Right renal cortex interstitium (tissue), 3 donors: ENCODE results near the gene TP53TG5. TPM values are rescaled to one million over a fixed set of nuclear protein-coding genes. Genes with fewer than 3 reads are reported as not detected.

Source experiments
- DNase-seq, 3 donors: peaks; one replicate each; pipeline ENCODE4 v3.0.0-alpha.2; 2013; ENCODE audit warnings: low read depth in 3 of 3, low spot score in 2 of 3
- polyA plus RNA-seq, 3 donors: library from polyadenylated mRNA; unstranded; fragments of 120-200 nt; gene quantifications; one replicate each; pipeline ENCODE4 v1.2.1, GENCODE V29; 2013; ENCODE audit not compliant: insufficient read length in 3 of 3

Gene TP53TG5
- polyA plus RNA-seq, 3 donors = 0.76 to 1.3 (median 0.79) TPM

DNA sequence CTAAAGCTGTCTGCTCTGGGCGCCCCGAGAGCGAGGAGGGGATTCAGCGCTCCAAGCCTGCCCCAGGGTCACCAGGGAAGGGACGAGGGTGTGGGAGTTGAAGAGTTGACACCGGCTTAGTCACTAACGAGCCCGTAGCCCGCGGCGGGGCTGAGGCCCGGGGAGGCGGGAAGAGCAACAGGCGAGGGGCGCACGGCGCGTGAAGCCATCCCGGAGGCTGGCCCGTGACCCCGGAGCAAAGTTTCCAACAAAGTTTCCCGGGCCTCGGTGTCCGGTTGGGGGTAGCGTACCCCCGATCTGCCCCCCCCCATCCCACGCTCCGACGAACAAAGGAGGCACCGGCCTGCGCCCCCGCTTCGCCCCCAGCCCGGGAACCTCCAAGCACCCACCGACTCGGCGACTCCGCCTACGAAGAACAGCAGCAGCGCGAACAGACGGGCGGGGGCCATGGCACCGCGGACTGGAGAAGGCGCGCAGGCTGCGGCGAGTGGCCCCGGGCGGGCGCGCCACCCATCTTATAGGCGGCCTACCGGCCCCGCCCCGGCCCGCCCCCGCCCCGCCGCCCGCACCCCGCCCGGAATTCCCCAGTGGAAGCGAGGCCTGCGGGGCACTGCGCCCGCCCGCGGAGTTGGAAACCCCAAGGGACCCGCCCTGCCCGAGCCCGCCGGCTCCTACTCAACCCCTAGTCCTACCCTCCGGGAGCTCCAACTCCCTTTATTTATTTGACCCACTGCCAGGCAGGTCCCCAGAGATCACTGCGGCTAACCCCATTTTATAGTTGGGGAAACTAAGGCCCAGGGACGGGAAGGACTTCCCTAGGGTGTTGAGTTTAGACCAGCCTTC lies 30.0 kb downstream of the TP53TG5 start, which contains the start of gene SDC4:
Gene SDC4, minus strand, starts transcription at position 489 of the 843 bp plus-strand sequence. Its CDS starts 40 bp downstream, at position 449.
- DNase-seq = no peak

DNA sequence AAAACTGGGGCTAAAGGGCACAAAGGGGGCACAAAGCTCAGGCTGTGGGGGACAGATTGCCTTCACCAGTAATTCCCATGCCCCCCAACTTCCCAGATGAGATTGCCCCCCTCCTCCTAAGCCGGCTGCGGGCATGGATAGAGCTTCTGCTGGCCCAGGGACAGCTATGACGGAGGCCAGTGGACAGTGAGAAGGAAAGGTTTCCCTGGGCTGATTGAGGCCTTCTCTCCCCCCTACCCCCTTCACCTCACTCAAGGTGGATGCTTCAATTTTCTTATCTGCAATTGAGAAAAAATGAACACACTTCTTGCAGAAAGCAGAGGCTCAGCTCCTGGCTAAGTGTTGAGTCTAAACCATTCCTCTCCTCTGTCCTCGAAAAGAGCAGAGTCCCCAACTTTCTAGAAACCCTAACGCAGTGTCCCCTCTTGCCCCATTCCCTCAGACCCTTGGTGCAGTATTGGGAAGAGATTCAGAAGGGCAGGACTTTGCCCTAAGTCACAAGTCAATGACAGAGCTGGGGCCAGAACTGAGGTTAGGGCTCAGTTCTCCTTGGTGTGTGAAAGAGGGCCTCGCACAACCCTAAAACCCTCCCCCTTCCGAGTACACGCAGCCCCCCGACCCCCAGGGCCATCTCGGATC lies 30.7 kb downstream of the TP53TG5 start:
- DNase-seq = no peak

DNA sequence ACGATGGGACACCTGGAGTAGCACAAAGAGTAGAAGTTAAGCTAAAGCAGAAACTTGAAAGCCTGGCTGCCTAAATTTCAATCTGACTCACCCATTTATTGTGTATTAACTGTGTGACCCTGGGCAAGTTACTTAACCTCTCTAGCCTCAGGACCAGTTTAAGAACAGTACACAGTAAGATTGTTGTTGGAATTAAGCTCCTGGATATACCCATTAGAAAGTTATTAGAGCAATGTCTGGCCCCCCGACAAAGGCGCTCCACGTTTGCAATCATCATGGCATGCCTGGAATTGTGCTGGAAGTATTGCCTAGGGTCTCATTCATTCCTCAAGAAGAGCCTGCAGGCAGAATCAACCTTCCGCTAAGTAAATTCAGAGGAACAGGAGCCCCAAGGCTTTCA lies 31.3 kb downstream of the TP53TG5 start:
- DNase-seq = no peak

DNA sequence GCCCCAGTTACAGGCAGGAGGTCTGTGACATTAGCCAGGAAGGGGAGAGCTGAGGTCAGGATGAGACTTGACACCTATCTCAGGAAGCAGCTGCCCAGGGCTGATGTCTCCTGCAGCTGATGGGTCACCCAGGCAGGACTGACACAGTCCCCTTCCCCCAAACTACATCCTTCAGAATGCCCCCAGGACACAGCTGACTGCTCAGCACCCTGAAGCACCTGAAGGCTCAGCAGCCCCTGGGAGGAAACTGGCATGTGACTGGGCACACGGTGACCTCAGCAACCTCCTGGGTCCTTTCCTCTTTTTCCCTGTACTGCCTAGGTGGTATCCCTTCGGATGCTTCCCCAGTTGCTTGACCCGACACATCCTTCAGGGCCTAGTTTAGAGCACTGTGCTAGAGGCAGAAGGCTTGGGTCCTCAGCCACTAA lies 31.8 kb downstream of the TP53TG5 start:
- no peak for DNase-seq

DNA sequence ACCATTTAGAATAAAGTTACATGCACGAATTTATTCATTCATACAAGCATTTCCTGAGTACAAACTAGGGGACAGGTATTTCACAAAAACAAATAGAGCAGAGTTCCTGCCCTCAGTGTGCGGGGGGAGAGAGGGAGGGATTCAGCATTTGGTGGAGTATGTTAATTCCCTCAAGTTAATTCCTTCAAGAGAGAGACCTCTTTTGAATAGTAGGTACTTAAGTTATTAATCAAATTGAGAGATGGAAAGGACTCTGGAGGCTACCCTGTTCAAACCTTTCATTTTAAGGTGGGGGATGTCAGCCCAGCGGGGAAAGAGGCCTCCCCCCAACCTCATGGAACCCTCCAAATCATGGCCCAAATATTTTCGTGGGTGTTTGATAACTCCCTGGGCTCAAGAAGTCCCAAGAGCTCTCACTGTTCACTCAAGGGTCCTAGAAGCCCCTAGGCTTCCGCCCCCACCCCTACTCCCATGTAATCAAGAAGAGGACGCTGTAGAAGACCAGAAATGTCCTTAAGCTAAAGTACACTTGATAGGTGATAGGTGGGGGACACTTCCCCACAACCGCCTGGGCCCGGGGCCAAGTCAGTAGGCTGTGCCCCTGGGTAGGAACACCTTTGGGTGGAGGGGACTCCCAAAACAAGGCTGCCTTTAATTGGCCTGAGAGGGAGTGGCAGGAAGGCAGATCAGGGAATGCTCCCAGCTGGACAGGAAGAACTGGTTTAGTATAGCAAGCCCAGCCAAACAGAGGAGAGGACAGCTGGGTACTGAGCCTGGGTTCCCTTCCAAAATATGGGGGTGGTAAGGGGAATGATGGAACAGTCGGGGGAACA lies 32.8 kb downstream of the TP53TG5 start:
- no peak for DNase-seq

DNA sequence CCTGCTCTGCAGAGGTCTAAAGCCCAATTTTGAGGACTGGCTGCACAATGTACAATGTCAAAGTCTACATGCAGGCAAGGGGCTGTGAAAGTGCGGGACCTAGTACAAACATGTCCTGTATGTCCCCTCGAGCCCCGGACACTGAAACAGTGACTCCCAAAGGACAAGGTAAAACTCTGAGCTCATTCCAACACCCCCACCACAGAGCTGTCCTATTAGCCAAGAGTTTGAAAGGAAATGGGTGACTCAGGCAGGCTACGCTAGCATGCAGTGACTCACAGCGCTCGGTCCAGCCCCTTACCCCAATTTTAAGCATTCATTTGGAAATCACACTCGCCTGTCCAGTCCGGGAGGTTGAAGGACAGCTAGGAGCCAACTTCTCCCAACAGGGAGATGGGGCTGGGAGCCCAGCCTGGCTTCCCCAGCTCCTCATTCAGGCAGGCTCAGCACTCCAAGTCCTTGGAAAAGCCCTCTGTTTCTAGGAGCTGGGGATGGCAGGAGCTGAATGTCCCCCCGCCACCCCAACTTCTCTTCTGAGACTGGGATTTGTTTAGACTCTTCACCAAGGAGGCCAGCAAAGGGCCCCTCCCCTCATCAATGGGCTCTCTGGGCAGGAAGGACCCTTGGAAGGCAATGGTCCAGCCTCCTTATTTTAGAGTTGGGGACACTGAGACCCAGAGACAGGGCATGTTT lies 33.8 kb downstream of the TP53TG5 start:
- DNase-seq = no peak

DNA sequence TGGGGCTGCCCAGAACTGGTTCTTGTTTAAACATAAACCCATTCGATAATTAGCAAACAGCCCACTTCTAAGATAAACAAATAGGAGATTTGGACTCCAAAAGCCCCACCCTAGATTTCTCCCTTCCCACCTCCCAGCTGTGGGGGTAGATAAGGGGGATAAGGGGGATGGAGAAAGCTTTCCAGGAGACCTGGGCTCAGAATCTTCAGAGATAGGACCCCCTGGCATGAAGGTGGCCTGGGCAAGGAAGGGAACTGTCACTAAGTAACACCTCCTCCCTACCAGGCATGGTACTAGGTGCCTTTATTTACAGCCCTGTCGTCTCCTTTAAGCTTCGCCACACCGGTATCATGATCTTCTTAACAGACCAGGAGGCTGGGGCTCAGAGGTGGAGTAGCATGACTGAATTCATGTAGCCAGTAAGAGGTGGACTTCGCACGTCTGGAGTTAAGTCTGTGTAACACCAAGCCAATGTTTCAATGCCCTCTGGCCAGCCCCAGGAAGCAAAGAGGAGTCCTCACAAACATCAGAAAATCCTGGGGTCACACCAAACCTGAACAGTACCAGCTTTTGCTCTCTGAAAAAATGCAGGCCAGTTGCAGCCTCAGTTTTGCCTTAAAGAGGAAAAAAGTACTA lies 34.5 kb downstream of the TP53TG5 start:
- no peak for DNase-seq

DNA sequence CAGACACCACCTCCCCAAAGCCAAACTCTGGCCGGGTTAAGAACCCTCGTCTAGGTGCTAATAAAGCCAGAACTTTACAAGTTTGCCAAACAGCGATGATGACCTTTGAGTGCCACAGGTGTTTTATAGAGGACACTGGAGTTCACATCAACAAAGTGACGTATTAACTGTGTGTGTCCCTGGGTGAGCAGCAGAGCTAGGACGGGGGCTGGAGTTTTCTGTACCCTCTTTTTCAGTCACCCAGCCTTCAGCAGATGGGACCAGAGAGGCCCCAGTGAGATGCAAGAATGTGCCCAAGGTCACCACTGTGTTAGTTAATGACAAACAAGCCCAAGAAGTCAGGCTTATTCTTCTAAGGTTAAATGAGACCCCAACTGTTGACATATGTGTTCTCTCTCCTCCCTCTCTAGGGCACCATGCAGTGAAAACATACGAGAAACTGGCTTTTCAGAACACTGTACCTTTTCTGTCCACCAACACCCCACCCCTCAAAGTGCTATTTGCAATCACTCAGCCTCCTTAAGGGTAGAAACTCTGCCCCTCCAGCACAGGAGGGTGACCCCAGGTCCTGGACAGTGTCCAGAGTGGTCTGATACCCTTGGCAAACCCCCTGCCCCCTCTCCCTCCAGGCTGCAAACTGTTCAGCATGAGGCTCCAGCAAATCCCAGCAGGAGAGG lies 35.1 kb downstream of the TP53TG5 start:
- DNase-seq = no peak

DNA sequence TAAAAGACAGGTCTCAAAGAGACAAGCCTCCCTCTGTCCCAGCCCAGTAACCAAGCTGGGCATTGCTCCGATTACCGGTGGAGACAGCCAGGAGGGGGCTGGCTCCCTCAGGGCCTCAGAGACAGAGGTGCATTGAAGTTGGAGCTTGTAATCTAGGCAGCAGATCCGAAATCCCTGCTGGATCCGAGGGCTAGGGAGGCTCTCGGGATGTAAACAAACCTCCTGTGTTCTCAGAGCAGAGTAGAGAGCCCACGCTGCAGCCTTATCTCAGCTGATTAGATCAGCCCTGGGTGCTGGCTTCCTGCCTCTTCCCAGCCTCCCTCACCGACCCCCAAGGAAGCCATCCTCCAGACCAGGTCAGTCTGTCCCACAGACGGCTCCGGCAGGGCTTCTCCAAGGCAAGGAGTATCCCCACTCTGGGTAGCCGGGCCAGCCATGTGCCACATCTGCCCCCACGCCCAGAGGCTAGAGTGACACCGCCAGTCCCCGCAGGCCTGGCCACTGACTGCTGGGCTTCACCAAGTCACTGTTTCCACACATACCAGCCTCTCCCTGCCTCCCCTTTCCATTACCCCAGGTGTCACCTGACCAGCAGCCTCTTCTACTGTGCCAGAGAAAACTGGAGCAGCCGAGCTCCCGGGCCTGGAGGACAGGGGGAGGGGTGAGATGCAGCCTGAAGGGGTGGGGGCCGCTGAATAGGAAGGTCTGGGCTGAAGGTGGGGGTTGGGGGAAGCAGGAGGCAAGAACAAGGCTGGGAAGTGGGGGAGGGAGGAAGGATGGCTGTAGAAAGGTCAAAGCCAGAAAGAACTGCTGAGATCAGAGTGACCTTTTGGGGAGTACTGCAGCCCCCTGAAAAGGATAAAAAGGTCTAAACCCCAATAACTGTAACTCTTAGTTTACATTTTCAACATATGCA lies 35.9 kb downstream of the TP53TG5 start:
- DNase-seq = no peak

DNA sequence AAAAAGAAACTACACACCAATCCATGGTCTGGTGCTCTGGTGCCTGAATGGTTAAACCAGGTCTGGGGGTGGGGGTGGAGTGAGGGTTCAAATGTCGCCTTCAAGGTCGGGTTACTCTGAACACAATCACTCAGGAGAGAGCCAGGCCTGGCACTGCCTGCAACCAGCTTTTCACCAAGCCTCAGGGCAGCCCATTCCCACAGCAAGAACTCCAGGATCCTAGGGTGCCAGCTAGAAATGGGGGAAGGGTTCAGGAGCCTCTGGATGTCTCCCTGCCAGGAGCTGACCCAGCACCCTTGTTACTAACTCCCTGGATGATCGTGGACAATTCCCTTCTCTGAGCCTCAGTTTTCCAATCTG lies 36.6 kb downstream of the TP53TG5 start:
- no peak for DNase-seq

DNA sequence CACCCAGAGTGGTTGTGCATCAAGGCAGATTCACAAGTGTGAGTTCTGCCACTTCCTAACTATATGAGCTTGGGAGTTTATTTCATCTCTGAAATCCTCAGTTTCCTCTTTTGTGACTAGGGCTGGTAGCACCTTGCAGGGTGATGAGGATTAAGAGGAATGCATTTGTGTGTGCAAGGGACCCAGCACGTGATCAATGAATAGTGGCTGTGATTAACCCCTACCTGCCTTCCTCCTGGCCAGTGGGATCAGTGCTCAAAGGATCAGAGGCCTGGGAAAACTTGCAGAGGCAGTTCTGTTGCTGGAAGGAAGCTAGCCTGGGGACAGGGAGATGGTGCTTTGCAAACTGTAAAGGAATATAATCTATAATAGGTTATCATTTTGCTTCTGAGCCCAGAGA lies 37.2 kb downstream of the TP53TG5 start:
- no peak for DNase-seq

DNA sequence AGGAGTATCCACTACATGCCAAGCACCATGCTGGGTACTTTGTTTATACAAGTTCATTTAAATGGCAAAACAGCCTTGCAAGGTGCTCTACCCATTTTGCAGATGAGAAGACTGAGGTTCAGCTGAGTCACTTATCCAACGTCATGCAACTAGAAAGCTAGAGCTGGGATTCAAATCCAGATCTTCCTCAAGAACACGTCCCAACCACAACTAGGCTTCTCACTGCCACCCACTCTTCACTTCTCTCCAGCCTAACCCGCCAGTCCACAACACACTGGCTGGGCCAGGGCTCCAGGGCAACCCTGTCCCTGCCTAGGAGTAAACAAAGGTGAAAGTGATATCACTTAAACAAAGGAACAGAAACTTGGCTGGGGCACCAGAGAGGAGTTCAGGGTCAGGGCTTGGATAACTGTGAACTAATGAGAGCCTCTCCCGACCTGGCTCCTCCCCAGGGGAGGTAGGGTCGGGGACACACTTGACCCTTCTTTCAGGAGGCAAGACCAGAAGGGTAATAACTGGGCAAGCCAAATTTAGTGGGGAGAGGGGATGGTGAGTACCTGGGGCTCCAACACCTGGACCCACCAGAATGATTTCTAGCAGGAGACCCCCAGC lies 37.8 kb downstream of the TP53TG5 start:
- DNase-seq = no peak

DNA sequence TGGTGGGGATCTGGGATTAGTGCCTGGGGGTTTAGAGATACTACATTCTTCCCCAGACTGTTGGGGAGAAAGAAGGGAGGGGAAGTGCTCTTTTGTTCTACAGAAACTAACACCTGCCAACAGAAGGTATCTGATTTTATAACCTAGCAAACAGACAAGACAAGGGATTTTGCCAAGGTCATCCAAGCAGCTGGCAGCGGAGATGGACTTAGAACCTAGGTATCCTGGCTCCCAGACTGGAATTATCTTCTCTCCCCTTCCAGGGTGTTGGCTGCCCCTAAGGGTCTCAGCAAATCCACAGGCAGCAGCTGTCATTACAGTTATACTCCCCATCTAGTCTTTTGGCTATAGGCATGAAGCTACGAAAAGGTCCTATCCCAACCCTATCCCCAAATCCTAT lies 38.3 kb downstream of the TP53TG5 start:
- DNase-seq = no peak

DNA sequence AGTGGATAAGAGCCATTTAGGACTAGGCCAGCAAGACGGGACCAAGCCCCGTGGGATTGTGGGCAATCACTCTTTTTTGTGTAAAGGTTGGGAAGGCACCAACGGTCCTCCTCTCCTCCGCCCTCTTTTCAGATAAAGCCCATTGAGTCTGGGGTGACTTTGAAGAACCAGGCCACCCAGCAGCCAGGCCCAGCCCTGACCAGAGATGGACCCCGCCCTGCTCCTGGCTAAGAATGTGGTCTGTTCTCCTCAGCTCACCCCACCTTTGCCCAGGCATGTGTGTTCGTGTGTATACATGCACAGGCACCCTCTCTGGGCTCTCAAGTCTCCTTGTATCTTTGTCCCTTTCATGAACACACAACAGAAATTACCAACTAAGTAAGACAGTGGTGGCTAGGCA lies 39.0 kb downstream of the TP53TG5 start:
- DNase-seq = no peak

DNA sequence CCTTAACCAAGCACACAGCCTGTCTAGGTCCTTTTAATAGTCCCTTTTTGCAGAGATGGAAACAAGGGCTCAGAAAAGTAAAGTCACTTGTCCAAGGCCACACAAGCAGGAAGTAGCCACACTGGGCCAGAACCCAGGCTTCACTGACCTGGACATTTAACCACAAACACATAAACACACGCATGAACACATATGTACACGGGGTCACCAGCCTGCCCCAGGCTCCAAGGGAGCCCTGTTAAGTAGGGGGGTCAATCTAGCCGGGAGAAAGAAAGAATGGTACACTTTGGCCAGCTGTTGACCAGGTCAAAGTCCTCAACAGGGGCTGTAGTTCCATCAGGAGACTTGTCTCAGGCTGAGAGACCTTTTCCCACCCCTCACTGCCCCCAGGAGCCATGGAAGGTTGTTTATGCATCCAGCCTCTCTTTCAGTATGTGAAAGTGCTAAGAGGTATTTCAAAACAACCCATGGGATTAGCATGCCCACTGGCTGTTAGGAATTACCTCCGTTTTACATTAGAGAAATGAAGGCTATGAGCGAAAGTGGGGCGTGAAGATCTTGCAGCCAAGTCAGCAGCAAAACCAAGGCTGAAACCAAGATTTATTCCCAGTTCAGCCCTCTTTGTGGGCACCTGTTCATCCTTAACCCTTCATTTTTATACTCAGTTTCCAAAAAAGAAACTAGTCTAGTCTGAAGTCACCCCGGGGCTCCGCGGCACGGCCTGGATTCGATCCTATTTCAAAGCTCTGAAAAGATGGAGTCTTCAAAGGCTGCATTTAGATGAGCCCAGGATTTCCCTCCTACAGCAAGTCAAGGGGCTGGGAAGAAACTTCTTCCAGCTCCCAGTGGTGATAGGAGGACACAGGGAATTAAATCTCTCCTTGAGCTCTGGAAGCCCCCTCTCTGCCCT lies 39.7 kb downstream of the TP53TG5 start:
- no peak for DNase-seq

DNA sequence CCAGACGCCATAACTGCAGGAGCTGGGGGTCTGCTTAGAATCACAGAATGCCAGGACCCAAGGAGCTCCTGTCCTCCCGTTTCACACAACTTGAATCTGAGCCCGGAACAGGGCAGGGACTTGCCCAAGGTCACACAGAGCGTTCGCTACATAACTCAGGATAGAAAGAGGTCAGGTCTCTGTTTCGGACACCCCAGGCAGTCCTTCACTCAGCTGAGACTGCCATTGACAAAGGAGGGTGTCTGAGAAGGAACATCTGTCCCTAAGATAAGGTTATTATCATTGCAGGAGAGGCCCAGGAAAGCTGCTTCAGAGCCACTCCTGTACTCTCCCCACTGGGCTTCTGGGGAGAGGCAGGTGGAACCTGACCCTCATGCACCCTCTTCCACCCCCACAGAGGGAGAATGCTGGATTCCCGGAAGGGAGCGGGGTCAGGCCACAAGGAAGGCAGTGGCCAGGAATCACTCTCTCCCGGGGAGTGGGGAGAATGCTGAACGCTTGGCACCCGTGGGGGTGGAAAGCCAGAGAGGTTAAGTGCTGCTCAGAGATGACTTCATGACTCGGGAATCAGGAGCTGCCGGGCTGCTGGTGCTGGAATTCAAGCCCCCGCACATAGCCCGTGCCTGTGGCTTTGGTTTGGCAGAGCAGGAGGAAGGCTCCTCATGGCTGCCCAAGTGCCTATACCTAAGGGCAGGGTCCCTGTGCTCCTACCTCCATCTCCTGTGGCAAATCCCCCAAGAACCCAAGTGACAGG lies 40.6 kb downstream of the TP53TG5 start:
- DNase-seq = no peak
